Measurements from ENCODE around the gene SYT12. TPM values are rescaled to one million over a fixed set of nuclear protein-coding genes. Genes with fewer than 3 reads are reported as not detected.

SYT12 gene
- total RNA-seq, 1 experiment from 2014 or later, result 11.1 TPM

DNA sequence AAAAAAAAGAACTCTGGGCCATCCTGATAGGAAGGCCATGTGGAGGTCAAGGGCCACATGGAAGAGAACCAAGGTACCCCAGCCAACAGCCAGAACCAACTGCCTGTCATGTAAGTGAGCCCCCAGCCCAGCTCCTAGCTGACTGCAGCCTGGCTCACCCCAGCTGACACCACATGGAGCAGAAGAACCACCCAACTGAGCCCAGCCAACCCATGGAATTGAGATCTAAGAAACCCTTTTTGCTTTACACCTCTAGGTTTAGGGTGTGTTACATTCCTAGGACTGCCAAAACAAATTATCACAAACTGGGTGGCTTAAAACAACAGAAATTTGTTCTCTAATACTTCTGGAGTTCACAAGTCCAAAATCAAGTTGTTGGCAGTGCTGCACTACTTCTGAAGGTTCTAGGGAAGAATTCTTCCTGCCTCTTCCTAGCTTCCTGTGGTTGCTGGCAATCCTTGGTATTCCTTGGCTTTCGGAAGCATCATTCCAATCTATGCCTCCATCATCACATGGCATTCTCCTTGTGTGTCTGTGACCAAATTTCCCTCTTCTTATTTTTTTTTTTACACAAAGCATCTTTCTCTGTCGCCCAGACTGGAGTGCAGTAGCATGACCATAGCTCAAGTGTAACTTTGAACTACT is 43.5 kb upstream of the SYT12 start:
- Histone ChIP-seq H3K9me2 (ENCODE audit: insufficient read depth) (no peaks in the 10 kb centered on the region), H3K79me2 (ENCODE audit: low read depth) (no peaks in the 10 kb centered on the region), H2AFZ (no peak overlapping the region), H4K20me1 (ENCODE audit: insufficient read depth) (no peaks in the 10 kb centered on the region), H3K27ac (no peak overlapping the region), H3K9me3 (ENCODE audit: insufficient read depth, low read depth) (peaks cover 3% of the 10 kb centered on the region; the same call in 1 of the 2 replicates), H3K36me3 (ENCODE audit: low read depth) (no peaks in the 10 kb centered on the region), H3F3A (ENCODE audit: insufficient read depth, low read depth) (peaks cover 48% of the 10 kb centered on the region), H3K27me3 (ENCODE audit: insufficient read depth, low read depth) (no peaks in the 10 kb centered on the region), H3K4me3 (no peak overlapping the region), H3K4me2 (no peak overlapping the region), H3K4me1 (replicated peaks; ENCODE audit: insufficient read depth) (peaks cover 42% of the 10 kb centered on the region)
- DNase-seq, result no peak
- CTCF ChIA-PET, result no interaction called here
- intact Hi-C loops (cut with micrococcal nuclease; ENCODE audit: unreplicated experiment), result loop anchor here (5.0 kb wide), 1 partner anchor 137 kb away; the partner anchor contains the start of gene RCE1
- TF ChIP-seq, protein P1, sequence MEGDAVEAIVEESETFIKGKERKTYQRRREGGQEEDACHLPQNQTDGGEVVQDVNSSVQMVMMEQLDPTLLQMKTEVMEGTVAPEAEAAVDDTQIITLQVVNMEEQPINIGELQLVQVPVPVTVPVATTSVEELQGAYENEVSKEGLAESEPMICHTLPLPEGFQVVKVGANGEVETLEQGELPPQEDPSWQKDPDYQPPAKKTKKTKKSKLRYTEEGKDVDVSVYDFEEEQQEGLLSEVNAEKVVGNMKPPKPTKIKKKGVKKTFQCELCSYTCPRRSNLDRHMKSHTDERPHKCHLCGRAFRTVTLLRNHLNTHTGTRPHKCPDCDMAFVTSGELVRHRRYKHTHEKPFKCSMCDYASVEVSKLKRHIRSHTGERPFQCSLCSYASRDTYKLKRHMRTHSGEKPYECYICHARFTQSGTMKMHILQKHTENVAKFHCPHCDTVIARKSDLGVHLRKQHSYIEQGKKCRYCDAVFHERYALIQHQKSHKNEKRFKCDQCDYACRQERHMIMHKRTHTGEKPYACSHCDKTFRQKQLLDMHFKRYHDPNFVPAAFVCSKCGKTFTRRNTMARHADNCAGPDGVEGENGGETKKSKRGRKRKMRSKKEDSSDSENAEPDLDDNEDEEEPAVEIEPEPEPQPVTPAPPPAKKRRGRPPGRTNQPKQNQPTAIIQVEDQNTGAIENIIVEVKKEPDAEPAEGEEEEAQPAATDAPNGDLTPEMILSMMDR (conservative IDR thresholded peaks at IDR 0.05), result no peak
- TF ChIP-seq EZH2 (IDR thresholded peaks at IDR 0.05; ENCODE audit: low read depth), result no peak
- POLR2A ChIA-PET (ENCODE audit: unreplicated experiment), result no interaction called here
- BruUV-seq (replicated peaks), result no TSS peak

DNA sequence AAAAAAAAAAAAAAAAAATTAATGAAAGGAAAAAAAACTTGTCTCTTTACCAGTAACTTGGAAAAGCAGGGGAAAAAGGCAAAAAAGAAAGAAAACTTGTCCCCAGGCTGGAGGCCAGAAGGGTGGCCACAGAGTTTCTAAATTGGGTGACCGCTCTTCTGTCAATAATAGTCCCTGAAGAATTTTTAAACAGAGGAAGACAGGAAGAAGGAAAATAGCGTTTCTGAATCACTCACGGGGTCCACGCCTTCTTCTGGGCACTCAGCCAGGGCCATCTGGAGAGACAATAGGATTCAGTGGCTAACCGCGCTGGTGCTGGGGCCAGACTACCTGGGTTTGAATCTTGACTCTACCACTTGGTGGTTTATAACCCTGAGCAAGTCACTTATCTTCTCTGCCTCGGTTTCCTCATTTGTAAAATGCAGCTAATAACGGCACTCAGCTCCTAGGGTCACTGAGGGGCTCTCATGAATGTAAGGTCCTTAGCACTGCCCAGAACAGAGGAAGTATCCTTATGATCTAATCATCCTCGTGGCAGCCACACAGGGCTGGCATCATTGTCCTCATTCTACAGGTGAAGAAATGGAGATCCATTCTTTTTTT is 40.9 kb upstream of the SYT12 start:
- Histone ChIP-seq H3K4me3 (no peak overlapping the region), H3K36me3 (ENCODE audit: low read depth) (no peaks in the 10 kb centered on the region), H3F3A (ENCODE audit: insufficient read depth, low read depth) (peaks cover 36% of the 10 kb centered on the region), H4K20me1 (ENCODE audit: insufficient read depth) (no peaks in the 10 kb centered on the region), H3K27ac (peak overlapping the region; percentile 25; the same call in 1 of the 2 replicates), H2AFZ (no peak overlapping the region), H3K9me2 (ENCODE audit: insufficient read depth) (no peaks in the 10 kb centered on the region), H3K4me1 (replicated peaks; ENCODE audit: insufficient read depth) (peaks cover 31% of the 10 kb centered on the region), H3K27me3 (ENCODE audit: insufficient read depth, low read depth) (no peaks in the 10 kb centered on the region), H3K9me3 (ENCODE audit: insufficient read depth, low read depth) (peaks cover 3% of the 10 kb centered on the region; the same call in 1 of the 2 replicates), H3K79me2 (ENCODE audit: low read depth) (no peaks in the 10 kb centered on the region), H3K4me2 (peak overlapping the region; percentile 22)
- ChIA-PET CTCF (no interaction called here), POLR2A (ENCODE audit: unreplicated experiment) (interaction anchor here (0.7 kb wide), 1 partner anchor 41 kb away, joined by 7 read pairs; the partner anchor contains the start of gene SYT12)
- intact Hi-C loops (cut with micrococcal nuclease; ENCODE audit: unreplicated experiment), result loop anchor here (1.0 kb wide), 1 partner anchor 49 kb away; no protein-coding TSS in a partner anchor
- no TSS peak for BruUV-seq (replicated peaks)
- DNase-seq, result peak; percentile 93 to 95
- TF ChIP-seq, protein P1 (conservative IDR thresholded peaks at IDR 0.05), result no peak
- TF ChIP-seq EZH2 (IDR thresholded peaks at IDR 0.05; ENCODE audit: low read depth), result no peak

DNA sequence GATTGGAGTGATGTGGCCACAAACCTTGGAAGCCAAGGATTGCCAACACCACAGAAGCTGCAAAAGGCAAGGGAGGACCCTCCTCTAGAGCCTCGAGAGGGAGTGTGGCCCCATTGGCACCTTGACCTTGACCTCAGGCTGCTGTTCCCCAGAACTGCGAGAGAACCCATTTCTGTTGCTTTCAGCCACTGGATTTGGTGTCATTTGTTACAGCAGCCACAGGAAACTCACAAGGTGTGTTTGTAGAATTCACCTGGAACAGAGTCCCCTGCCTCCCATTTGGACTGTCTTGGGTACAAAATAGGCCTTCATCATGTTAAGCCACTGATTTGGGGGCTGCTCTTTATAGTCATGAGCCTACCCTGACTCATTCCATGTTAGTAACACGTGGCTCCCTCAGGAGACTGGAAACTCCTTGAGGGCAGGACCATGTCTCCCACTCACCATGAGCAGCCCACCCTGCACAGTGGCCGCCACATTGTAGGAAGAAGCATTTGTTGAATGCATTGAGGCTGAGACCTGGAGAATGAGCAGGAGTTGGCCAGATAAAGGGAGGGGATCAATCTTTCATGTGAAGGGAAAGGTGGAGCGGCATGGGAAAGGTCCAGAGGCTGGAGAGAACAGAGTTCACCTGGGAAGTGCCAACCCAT is 39.5 kb upstream of the SYT12 start:
- Histone ChIP-seq H2AFZ (no peak overlapping the region), H3K4me1 (replicated peaks; ENCODE audit: insufficient read depth) (peaks cover 31% of the 10 kb centered on the region)

More for the DNA sequence above, 39.5 kb upstream of the SYT12 start:
- intact Hi-C loops (cut with micrococcal nuclease; ENCODE audit: unreplicated experiment), result no loop called here
- POLR2A ChIA-PET (ENCODE audit: unreplicated experiment), result interaction anchor here (0.6 kb wide), 1 partner anchor 35 kb away, joined by 11 read pairs; no protein-coding TSS in a partner anchor
- no TSS peak for BruUV-seq (replicated peaks)
- Histone ChIP-seq H4K20me1 (ENCODE audit: insufficient read depth) (no peaks in the 10 kb centered on the region), H3K27me3 (ENCODE audit: insufficient read depth, low read depth) (no peaks in the 10 kb centered on the region), H3K9me2 (ENCODE audit: insufficient read depth) (no peaks in the 10 kb centered on the region), H3K79me2 (ENCODE audit: low read depth) (no peaks in the 10 kb centered on the region), H3K36me3 (ENCODE audit: low read depth) (no peaks in the 10 kb centered on the region), H3K4me3 (no peak overlapping the region), H3K4me2 (no peak overlapping the region), H3K27ac (no peak overlapping the region), H3F3A (ENCODE audit: insufficient read depth, low read depth) (peaks cover 36% of the 10 kb centered on the region), H3K9me3 (ENCODE audit: insufficient read depth, low read depth) (peaks cover 3% of the 10 kb centered on the region; the same call in 1 of the 2 replicates)
- no peak for TF ChIP-seq EZH2 (IDR thresholded peaks at IDR 0.05; ENCODE audit: low read depth)
- TF ChIP-seq, protein P1 (conservative IDR thresholded peaks at IDR 0.05), result no peak
- no peak for DNase-seq
- CTCF ChIA-PET, result no interaction called here
